ENCODE data around the gene BCL10. TPM values are rescaled to one million over a fixed set of nuclear protein-coding genes. Genes with fewer than 3 reads are reported as not detected.

BCL10 gene
- total RNA-seq, 1 experiment from 2014 or later: 33.8 TPM

DNA sequence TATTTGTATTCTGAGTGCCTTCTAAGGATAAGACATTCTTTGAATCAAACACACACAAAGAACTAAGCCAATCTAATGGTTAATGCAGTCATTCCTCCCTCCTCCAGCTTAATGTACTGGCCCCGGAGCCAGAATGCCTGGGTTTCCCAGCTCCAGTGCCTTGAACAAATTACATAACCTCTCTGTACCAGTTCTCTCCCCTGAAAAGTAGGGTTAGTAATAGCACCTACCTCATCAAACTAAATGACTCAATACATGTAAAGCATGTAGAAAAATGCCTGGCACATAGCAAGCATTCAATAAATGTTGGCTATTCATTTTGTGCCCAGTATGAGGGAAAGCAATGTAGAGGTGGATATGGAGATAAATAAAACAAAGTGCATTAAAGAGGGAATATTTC lies 31.0 kb downstream of the BCL10 start:
- Histone ChIP-seq H3K27me3 (ENCODE audit: insufficient read depth, low read length) (no peaks in the 10 kb centered on the region), H2AFZ (ENCODE audit: low read depth, low read length, poor library complexity, severe bottlenecking) (no peak overlapping the region), H3K27ac (ENCODE audit: low read depth, low read length) (no peak overlapping the region), H3K9me2 (ENCODE audit: insufficient read depth) (no peaks in the 10 kb centered on the region), H3K9ac (ENCODE audit: low read length) (no peak overlapping the region), H3K4me3 (replicated peaks in 1 of 2; ENCODE audit: low read depth in 1 of 2, low read length in 2 of 2) (no peak overlapping the region), H4K20me1 (ENCODE audit: insufficient read depth) (no peaks in the 10 kb centered on the region), H3K9me3 (ENCODE audit: control insufficient read depth in 1 of 2, insufficient read depth in 1 of 2, low read depth in 1 of 2, low read length in 2 of 2) (no peaks in the 10 kb centered on the region), H3K36me3 (ENCODE audit: control insufficient read depth in 1 of 2, insufficient read depth in 2 of 2, low read length in 2 of 2) (no peaks in the 10 kb centered on the region), H3K4me2 (ENCODE audit: low read length) (no peak overlapping the region), H3K4me1 (ENCODE audit: control insufficient read depth in 1 of 2, insufficient read depth in 2 of 2, low read length in 2 of 2) (peaks cover 4 to 10% of the 10 kb centered on the region in 2 experiments; a peak in 3 of 4 replicates), H3K79me2 (ENCODE audit: insufficient read depth, low read length) (no peaks in the 10 kb centered on the region)
- TF ChIP-seq EZH2 (IDR thresholded peaks at IDR 0.05): no peak
- no peak for TF ChIP-seq SRF (IDR thresholded peaks at IDR 0.05; ENCODE audit: low read depth)
- TF ChIP-seq CBX3 (IDR thresholded peaks at IDR 0.05; ENCODE audit: low read depth): no peak
- TF ChIP-seq EGR1 (IDR thresholded peaks at IDR 0.05; ENCODE audit: low read depth): no peak
- TF ChIP-seq ZNF274 (IDR thresholded peaks at IDR 0.05; ENCODE audit: low read depth, low read length): no peak
- TF ChIP-seq RAD21 (IDR thresholded peaks at IDR 0.05; ENCODE audit: low read depth): no peak
- no peak for TF ChIP-seq POLR2A (IDR thresholded peaks at IDR 0.05; ENCODE audit: borderline replicate concordance, extremely low read depth, insufficient read depth, insufficient read length)
- TF ChIP-seq, protein P1, sequence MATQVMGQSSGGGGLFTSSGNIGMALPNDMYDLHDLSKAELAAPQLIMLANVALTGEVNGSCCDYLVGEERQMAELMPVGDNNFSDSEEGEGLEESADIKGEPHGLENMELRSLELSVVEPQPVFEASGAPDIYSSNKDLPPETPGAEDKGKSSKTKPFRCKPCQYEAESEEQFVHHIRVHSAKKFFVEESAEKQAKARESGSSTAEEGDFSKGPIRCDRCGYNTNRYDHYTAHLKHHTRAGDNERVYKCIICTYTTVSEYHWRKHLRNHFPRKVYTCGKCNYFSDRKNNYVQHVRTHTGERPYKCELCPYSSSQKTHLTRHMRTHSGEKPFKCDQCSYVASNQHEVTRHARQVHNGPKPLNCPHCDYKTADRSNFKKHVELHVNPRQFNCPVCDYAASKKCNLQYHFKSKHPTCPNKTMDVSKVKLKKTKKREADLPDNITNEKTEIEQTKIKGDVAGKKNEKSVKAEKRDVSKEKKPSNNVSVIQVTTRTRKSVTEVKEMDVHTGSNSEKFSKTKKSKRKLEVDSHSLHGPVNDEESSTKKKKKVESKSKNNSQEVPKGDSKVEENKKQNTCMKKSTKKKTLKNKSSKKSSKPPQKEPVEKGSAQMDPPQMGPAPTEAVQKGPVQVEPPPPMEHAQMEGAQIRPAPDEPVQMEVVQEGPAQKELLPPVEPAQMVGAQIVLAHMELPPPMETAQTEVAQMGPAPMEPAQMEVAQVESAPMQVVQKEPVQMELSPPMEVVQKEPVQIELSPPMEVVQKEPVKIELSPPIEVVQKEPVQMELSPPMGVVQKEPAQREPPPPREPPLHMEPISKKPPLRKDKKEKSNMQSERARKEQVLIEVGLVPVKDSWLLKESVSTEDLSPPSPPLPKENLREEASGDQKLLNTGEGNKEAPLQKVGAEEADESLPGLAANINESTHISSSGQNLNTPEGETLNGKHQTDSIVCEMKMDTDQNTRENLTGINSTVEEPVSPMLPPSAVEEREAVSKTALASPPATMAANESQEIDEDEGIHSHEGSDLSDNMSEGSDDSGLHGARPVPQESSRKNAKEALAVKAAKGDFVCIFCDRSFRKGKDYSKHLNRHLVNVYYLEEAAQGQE (IDR thresholded peaks at IDR 0.05; ENCODE audit: low read depth): no peak
- TF ChIP-seq POLR2AphosphoS5 (IDR thresholded peaks at IDR 0.05; ENCODE audit: low read depth, low read length): no peak
- no peak for TF ChIP-seq TCF7L2 (IDR thresholded peaks at IDR 0.05; ENCODE audit: borderline replicate concordance, extremely low read depth, insufficient read depth, insufficient read length)
- no peak for TF ChIP-seq YY1 (IDR thresholded peaks at IDR 0.05; ENCODE audit: extremely low read depth, insufficient replicate concordance, low read depth, low read length)
- no peak for TF ChIP-seq EZH2phosphoT487 (IDR thresholded peaks at IDR 0.05; ENCODE audit: borderline replicate concordance)
- BruUV-seq (replicated peaks): no TSS peak
- intact Hi-C loops (cut with micrococcal nuclease): no loop called here
- no peak for DNase-seq (ENCODE audit: low read depth, low spot score)
- POLR2A ChIA-PET: no interaction called here
- CTCF ChIA-PET: interaction anchor here (1.9 to 3.0 kb wide), 3 partner anchors 9 to 301 kb away, joined by 8 to 17 read pairs (median 8); partner anchors contain the start of gene C1orf52
- ATAC-seq: no peak
- RAD21 ChIA-PET (ENCODE audit: low non-redundant PET in 1 of 2, low total read pairs in 2 of 2, uncharacterized antibody in 2 of 2, unreplicated experiment in 2 of 2): interaction anchor here in 1 of 2 experiments (1.0 kb wide), 1 partner anchor 301 kb away, joined by 4 read pairs; no protein-coding TSS in a partner anchor

Measured in HCT116 (cell line).